HG02938 (cell line): ENCODE results near the gene SLC37A3.
"Not testable (repeated sequence)": the region's sequence is repeated elsewhere in the genome, so short reads cannot be mapped to it uniquely, and the experiment has no call there.

Source experiments
- ATAC-seq: cut with Tn5 transposase; IDR thresholded peaks from one replicate; pipeline ENCODE4 v1.9.1; 2021; ENCODE audit warnings: mild to moderate bottlenecking, moderate library complexity; ENCODE audit not compliant: unreplicated experiment

Gene SLC37A3

DNA sequence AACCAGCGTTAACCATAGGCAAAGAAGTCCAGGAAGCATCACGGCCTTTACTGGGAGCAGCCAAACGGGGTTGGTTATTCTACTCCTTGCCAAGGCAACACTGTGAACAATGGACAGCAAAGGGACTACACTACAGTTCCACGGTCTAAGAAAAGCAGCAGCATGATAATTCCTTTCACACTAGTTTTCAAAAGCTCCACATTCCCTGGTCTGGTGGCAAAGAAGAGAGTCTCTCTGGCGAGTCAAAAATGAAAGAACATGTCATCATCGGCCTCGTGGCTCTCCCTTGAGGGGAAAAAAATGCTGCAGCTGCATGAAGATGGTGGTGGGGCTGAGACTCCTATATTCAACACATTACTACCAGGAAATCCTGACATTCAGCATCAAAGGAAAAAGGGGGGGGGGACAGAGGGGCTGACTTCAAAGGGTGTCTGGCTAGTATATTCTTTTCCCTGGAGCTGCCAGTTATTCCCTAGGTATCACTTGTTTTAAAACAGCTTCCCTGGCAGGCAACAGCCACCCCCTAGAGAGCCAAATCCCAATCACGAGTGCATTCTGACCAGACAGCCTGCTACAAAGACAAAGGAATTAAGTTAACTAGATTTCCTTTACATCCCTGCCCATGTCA, 49.1 kb downstream of the SLC37A3 start:
- no peak for ATAC-seq

DNA sequence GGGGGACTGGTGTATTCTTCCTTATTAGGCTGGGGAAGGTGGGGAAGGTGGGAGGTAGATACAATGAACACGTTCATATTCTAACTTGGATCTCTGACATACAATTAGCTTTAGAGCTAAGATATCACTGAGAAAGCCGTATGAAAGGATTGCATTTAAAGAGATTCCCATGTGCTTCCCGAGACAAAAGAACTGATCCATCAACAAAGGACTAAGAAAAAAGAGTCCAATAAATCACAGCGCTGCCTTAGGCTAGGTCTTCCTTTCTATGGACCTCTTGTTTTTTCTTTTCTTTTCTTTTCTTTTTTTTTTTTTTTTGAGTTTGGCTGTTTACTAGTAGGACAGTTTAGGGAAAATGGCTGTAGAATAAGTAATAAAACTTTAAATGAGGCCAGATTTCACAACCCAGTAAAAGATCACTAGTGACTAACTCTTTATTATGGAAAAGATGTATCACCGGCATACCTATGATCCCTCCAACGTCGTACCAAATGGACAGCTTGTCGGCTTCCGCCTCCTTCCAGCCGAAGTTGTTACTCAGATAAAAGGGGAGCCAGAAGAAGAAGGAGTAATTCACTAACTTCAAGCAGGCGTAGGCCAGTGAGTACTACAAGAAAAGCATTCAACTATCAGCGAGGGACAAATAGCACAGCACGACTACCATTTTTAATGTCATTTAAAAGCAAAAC, 50.0 kb downstream of the SLC37A3 start:
- ATAC-seq, result no peak

- ATAC-seq, result no peak
These were observed 51.1 kb downstream of the SLC37A3 start for GRCh38 chr7:140347218-140347617.

DNA sequence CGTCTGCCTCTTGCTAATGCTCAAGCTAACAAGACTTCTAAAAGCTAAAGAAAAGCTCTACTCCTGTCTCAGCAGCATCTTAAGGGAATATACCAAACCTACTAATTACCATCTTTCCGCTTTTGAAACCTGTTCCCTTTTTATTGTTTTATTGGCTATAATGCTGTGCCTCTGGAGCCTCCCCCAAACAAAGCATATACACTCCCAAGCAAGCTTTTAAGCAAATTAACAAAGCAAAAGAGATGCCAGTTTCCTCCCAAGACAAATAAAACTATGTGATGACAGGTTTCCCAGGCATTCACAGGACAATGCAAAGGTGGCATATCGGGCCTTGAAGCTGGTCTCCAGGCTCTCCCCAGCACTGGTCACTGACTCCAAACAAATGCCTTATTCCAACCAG, 52.9 kb downstream of the SLC37A3 start:
- no peak for ATAC-seq

- ATAC-seq, result no peak
These were observed 55.4 kb downstream of the SLC37A3 start for GRCh38 chr7:140342727-140343514.

- not testable (repeated sequence) for ATAC-seq
These were observed 59.4 kb downstream of the SLC37A3 start for GRCh38 chr7:140338959-140339358.

DNA sequence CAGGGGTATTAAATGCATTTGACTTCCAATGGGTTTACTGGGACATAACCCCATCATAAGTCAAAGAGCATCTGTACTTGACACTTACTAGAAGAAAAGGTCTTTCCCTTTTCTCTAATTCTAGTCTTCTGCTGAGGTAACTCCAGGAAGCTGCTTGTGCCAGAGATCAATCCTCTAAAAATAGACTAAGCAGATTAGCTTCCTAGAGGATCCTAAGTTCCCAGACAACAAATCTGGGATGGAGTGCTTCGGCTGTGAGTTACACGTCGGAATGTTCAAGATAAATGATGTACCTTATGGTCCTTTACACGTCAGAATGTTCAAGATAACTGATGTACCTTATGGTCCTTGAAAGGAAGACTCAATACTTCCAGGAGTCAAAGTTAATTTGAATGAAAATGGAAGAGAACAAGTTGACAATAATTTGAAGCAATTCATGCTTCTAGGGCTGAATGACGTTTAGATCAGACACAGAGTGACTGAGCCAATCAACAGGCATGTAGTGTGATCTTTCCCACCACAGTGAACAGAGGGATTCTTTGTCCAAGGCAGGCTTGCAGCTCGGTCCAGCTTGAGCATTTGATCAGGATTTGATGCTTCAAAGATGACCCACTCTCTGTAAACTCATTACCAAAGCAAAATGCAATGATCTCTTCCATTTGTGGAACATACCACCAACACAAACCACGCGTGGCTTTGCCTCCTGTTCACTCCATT, 63.8 kb downstream of the SLC37A3 start:
- no peak for ATAC-seq

DNA sequence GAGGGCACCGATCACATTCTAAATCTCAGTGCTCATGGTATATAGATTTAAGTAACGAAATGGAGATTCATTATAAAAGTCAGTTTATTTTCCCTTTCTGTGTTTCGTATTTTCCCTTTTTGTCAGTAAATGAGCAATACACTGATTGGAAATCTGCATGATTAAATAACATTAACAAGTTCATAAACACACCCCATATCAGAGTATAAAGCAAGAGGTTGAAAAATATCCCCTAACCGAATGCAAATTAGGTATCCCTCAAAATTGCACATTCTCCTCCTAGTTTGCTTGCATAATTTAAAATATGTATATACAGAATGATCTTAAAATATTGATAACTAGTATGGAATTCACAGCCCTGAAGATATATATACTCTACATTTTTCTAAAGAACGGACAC, 64.6 kb downstream of the SLC37A3 start:
- ATAC-seq, result no peak

- ATAC-seq, result no peak
These were observed 65.1 kb downstream of the SLC37A3 start for GRCh38 chr7:140333223-140333622.

- ATAC-seq, result no peak
These were observed 67.7 kb downstream of the SLC37A3 start for GRCh38 chr7:140330595-140330994.

DNA sequence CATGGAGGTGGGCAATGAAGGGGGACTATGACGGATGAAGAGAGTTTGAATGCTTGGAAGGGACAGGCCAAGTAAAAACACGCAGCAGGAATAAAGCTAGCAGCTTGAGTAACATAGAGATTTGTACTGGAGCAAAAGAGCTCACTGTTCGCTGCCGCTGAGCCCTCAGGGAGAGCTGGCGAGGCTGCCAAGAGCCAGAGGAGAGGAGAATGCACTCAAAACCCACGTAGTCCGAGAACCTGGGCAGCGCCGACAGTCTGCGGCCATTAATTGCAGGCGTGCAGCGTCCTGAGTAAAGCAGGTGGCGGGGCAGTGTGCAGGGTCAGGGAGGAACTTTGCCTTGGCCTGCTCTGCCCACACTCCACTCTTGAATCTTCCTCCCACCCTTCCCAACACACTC, 68.2 kb downstream of the SLC37A3 start:
- ATAC-seq, result no peak

GRCh38 chr7:140327261-140327661, 71.1 kb downstream of the SLC37A3 start:
- ATAC-seq, result no peak

DNA sequence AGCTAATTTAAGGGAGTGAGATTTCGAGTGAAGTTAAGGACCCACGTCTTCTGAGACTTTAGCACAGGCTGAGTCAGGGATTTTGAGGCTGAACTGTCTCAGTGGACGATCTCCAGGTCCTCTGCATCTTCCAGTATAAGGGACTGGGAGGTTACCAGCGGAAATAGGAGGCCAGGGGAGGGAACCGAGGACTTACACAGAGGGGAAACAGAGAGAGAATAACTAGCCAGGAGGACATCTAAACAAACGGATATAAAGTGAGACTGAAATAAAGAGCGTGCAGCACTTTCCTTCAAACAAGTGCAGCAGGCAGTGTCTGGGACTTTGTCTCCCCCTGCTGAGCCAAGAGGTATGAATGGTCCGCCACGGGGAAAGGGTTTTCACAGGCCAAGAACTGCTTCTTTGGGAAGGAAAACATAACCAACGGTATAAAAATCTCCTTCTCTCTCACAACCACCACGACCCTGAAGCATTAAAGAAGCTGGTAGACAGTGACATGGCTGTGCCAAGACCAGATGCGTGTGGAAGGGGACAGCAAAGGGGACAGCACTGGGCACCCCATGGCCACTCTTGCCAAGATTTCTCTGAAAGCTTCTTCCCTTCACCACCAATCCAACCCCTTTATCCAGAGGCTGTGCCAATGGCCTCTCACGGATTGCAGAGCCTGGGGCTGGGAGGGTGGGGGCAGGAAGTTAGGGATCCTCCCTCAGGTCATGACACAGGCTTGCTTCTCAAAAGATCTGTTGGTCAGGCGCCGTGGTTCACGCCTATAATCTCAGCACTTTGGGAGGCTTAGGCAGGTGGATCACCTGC, 72.0 kb downstream of the SLC37A3 start:
- ATAC-seq, result no peak

DNA sequence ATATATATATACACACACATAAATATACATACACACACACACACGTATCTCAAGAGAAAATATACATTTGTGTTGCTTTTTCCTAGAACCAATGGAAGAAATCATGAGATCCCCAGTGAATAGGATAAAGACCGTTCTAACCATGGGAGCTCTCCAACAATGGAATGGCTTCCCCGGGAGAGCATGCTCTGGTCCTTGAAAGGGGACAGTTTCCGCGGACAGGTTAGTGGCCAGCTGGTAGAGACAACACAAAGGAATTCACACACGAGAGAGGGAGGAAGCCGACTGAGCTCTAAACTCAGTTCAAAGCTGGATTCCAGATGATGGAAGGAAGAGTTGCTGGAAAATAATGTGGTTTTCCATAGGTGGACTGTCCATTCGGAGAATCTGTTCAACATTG, 72.7 kb downstream of the SLC37A3 start:
- ATAC-seq, result no peak

DNA sequence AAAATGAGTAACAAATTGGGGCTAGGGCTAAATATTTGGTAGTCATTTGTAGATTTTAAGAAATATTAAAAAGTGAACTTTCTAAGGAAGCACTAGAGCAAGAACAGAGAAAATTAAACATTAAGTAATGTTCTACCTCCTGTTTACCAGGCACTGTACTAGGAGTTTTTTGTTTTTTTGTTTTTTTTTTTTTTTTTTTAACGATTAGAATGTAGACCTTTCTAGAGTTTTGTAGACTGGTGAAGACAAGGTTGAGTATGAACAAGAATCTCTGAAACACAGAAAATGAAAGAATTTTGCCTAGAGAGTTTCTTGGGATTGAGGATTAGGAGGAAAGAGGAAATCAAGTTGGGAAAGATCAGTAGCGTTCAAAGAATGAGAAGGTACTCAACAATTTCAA, 73.6 kb downstream of the SLC37A3 start:
- no peak for ATAC-seq

DNA sequence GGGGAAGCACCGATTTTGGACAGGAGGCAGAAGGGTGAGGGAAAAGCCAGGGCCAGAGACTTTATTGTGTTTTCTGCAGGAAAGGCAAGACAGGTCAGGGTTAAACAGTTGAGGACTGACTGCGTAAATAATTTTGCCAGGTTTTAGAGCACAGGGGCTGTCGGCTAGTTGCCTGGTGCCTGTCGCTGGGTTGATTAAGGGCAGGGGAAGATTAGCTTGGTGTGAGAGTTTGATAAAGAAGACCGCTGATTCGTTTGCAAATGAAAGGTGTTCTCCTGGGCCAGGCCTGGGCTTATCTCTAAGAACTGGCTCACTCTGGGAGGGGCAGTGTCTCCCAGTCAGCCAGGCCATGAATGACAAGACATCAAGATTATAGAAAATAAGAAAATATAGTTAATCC, 75.6 kb downstream of the SLC37A3 start:
- ATAC-seq, result no peak

DNA sequence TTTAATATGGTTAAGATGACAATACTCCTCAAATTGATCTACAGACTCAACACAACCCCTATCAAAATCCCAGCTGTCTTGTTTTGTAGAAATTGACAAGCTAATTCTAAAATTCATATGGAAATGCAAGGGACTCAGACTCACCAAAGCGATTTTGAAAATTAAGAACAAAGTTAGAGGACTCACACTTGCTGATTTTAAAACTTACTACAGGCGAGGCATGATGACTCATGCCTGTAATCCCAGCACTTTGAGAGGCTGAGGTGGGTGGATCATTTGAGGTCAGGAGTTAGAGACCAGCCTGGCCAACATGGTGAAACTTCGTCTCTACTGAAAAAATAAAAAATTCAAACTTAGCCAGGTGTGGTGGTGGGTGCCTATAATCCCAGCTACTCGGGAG, 78.3 kb downstream of the SLC37A3 start:
- ATAC-seq, result not testable (repeated sequence)

GRCh38 chr7:140317999-140318398, 80.3 kb downstream of the SLC37A3 start:
- ATAC-seq, result no peak

DNA sequence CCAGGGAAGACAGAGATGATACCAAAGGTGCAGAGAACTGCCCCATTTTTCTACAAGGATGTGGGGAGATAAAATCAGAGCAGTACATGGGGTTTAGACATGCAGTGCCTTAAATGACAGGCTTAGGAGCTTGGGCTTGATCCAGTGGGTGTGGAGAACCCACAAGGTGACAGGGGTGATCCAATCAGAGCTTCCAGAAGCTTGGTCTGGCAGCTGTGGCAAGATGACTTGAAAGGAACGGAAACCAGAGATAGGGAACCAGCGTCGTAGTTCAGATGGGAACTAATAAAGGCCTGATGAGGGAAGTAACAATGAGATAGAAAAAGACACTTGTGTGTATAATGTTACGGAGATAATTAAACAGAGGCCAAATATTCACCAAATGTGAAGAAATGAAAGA, 80.7 kb downstream of the SLC37A3 start:
- ATAC-seq, result no peak

DNA sequence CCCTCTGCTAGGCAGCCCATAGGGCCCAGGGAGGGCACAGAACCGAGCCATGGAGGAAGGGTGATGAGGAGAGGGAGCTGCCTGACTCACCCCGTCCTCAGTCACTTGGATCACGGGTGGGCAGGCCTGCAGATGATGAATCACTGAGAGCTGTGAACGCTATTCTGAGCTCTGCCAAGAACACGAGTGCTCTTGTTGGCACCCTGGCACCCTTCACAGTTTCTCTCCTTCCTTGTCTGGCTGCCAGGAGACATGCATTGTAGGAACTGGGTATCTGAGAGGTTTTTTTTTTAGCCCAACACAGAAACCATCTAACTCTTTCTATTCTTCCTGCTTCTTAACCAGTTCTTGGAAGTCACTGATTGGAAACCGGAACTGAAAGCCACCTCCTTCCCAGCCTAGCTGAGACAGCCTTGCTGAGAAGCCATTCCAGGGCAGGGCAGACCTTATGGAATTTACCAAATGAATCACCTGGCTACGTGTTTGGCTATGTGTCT, 82.1 kb downstream of the SLC37A3 start:
- ATAC-seq, result no peak
